GM19043 (cell line): ENCODE measurements around the gene HRH3.

Experiments used
- ATAC-seq: cut with Tn5 transposase; IDR thresholded peaks from one replicate; pipeline ENCODE4 v1.9.1; 2021; ENCODE audit warnings: low read depth; ENCODE audit not compliant: unreplicated experiment

Gene HRH3

DNA sequence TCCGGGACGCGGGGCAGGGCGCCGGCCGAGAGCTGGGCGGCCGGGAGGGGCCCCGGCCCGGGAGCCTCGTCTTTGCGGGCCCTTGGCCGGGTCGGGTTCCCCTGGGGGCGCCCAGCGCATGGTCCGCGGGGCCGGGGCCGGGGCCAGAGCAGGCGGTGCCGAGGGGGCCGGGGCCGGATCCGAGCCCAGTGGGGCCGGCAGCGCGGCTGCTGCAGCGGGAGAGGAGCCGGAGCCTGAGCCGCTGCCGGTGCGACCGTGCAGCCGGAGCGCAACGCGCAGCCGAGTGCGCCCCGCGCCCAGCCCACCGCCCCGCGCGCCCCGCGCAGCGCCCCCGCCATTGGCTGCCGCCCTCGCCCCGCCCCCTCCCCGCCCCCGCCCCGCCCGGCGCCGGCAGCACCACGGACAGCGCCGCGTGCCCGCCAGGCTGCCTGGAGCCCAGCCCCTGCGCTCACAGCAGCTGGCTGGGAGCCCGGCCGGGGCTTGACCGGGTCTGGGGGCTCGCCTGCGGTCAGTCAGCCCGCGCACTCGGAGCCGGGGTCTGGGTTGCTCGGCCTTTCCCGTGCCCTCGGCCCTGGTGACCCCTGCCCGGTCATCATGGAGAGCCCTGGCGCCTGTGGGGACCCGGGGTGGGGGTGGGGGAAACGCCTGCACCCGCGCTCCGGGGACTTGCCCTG lies at the start of gene HRH3:
Gene HRH3 (minus strand): TSS at position 287 of the 674 bp plus-strand sequence. CDS start 308 bp downstream, outside the sequence.
- no peak for ATAC-seq

DNA sequence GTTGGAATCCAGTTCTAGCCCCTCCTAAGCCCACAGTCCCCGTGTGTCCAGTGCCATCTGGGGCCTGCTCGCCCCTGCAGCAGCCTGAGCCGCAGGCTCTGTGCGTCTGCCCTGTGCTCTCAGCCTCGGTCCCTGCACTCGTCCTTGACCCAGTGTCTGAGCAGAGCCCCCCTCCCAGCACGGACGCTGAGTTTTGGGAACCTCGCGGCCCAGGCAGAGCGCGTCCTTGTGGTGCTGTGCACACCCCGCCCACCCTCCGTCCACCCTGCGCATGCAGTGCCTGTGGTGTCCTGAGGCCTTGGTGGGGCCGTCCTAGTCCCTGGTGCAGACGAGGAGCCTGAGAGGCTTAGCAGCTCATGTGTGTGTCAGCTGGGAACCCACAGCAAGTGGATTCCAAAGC lies 49.8 kb upstream of the HRH3 start:
- ATAC-seq, result no peak

DNA sequence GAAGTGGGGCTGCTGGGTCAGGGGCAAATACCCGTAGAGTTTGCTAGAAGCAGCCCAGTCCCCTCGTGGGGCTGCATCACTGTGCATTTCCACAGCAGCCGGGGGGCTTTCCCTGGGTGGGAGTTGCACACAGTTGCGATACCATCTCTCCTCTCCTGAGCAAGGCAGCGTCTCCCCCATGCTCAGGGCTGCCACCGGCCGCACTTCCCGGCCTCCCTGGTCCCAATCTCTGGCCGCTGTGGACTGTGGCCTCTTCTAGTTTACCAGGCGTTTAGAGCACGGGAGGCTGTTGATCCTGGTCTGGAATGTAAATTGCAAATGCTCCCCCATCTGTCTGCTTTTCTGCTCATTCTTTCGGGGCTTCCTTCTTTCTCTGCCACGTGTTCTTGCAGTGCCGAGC lies 49.3 kb upstream of the HRH3 start:
- ATAC-seq, result no peak

DNA sequence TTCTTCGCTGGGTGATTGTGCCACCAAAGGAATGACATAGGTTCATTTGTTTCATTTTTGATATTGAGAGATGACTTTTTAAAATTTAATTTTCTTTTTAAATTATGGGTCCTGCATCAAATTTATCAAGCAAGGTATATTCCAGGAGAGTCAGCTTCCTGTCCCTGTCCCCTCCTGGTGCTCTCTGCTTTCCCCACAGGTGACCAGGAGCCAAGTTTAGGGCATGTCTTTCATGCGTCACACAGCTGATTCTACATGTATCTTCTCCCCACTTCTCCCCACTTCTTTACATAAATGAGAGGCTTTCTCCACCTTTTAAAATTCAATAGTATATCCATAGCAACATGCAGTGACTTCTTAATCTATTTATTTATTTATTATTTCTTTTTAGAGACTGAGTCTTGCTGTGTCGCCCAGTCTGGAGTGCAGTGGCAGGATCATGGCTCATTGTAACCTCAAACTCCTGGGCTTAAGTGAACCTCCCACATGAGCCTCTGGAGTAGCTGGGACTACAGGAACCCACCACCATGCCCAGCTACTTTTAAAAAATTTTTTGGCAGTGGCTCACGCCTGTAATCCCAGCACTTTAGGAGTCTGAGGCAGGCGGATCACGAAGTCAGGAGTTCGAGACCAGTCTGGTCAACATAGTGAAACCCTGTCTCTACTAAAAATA lies 48.3 kb upstream of the HRH3 start:
- no peak for ATAC-seq

DNA sequence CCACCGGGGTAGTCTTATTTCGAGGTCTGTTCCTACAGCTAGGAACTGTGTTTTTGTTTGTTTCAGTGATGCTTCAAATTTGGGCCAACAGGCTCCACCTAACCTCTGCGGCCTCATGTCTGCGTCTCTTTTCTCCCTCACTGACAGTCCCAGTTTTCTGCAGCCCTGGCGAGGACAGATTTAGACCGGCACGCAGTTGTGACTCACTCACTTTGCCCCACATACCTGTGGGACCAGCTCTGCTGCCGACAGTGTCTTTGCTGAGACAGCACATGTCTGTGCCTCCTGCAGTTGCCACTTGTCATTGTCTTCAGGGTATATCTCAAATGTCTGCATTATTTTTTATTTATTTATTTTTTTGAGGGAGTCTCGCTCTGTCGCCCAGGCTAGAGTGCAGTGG lies 47.5 kb upstream of the HRH3 start:
- ATAC-seq, result no peak

DNA sequence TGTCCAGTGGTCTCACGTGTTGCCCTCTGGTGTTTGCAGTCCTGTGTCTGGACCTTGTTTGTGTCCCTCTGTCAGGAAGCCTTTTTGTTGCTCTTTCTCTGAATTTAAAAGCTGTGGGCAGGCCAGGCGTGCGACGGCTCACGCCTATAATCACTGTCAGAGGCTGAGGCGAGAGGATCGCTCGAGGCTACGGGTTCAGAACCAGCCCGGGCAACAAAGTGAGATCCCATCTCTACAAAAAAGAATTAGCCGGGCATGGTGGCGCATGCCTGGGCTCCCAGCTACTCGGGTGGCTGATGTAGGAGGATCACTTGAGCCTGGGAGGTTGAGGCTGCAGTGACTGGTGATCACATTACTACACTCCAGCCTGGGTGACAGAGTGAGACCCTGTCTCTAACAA lies 46.8 kb upstream of the HRH3 start:
- no peak for ATAC-seq

DNA sequence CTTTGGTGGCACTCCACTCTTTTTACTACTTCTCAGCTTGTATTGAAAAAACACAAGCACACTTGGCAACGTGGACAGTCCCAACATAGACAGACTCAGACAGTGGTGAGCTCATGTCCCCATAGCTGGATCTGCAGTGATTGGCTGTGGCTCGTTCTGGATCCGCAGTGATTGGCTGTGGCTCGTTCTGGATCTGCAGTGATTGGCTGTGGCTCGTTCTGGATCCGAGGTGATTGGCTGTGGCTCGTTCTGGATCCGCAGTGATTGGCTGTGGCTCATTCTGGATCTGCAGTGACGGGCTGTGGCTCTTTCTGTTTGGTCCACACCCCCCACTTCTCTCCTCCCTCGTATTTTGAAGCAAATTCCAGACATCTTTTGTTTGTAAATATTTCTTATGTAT lies 46.3 kb upstream of the HRH3 start:
- no peak for ATAC-seq

DNA sequence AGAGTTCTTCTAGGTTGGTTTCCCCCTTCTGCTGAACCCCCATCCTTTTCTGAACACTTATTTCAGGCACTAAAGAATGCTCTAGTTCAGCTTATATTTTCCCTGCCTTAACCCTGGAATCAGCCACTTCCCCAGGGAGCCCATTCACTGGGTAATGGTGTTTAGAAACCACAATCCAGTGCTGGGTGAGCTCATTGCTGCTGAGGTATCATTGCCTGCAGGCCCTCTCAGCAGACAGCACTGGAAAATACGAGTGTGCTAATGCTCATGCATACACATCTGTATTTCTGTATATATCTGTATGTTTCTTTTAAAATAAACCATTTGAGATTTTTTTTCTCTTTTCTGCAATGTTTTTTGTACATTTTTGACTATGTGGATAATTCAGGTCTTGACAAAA lies 45.3 kb upstream of the HRH3 start:
- ATAC-seq, result no peak

DNA sequence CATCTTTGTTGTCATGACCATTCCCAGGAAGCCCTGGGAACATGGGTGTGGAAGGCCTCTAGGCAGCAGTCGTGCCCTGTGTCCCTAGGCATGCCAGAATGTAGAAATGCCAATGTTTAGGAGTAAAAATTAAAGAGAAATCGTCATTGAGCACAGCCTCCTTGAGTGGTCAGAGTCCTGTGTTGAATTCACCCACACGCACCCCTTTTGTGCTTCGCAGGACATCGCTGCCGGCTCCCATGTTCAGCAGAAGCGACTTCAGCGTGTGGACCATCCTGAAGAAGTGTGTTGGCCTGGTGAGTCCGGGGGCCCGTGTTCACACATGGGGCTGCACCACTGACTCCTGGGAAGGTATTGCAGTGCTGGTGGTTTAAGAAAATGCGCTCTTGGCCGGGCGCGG lies 43.3 kb upstream of the HRH3 start:
- ATAC-seq, result no peak

DNA sequence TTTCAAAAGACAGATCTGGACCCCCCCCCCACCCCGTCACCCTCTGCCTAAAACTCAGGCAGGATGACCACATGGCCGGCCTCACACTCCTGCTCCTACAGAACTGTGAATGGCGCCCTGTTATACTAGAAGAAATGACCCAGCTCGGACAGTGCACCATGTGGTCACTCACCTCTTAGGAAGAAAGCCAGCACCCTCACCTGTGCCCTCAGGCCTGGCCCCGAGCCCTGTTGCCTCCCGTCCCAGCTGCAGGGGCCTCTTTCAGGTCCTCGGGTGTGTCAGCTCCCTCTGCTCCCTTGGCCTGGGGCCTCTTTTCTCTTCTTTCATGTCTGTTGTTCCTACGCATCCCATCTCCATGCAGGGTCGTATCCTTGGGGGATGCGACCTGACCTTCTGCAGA lies 42.0 kb upstream of the HRH3 start:
- ATAC-seq, result no peak

DNA sequence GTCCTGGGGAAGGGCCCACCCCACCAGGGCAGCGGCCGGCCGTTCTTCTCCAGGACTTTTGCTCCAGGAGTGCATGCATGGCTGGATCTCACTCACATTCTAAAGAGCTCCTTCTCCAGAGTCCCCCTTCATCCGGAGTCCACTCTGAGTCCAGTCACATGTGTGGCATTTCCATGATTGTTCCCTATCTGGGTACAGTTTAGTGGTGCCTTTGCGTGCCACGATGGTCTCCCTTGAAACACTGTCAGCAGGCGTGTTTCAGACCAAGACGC lies 39.2 kb upstream of the HRH3 start:
- ATAC-seq, result no peak

DNA sequence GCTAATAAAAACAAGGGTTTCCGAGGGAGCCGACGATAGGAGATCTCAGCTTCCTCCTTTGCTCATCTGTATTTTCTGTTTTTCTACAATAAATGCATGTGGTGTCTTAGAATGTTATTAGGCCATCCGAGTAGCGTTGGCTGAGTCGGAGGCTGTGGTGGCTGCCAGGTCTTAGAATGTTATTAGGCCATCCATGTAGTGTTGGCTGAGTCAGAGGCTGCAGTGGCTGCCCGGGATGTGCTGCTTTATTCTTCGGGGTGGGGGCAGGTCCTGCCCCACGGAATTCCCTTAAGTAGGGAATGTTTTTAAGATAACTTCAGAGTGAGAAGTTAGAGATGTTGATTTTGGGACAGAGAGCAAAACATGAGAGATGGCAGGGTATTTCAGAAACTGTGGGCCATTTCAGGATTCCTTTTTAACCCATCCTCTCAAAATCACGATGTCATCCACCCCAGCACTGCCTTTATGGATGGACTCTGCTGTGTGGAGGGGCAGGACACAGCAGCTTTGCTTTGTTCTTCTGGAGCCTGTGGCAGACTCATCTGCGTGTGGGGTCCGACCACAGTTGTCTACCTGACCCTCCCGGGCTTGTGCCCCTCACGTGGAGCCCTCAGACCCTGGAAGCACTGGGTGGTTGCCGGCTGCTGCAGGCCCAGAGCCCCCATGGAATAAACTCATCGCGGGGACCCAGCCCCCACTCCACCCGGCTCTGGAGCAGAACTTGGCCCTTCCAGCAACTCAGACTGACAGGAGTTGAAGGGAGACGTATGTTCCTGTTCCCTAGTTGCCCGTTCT lies 38.6 kb upstream of the HRH3 start:
- no peak for ATAC-seq

DNA sequence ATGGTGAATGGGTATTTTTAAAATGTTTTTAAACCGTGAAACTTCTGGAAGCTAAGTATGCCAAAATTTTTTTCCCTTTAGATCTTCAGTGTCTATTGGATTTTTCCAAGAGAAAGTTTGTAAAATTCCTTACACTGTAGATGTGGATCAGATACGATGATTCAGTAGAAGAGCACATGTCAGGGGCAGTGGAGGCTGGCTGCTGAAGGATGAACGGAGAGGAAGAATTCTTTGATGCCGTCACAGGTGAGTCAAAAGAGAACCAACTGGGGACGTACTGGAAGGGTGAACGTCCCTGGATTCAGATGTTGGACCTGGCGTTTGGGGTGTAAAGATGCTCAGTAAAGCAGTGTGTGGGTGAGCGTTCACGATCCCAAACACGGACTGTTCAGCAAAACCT lies 35.9 kb upstream of the HRH3 start:
- ATAC-seq, result no peak

DNA sequence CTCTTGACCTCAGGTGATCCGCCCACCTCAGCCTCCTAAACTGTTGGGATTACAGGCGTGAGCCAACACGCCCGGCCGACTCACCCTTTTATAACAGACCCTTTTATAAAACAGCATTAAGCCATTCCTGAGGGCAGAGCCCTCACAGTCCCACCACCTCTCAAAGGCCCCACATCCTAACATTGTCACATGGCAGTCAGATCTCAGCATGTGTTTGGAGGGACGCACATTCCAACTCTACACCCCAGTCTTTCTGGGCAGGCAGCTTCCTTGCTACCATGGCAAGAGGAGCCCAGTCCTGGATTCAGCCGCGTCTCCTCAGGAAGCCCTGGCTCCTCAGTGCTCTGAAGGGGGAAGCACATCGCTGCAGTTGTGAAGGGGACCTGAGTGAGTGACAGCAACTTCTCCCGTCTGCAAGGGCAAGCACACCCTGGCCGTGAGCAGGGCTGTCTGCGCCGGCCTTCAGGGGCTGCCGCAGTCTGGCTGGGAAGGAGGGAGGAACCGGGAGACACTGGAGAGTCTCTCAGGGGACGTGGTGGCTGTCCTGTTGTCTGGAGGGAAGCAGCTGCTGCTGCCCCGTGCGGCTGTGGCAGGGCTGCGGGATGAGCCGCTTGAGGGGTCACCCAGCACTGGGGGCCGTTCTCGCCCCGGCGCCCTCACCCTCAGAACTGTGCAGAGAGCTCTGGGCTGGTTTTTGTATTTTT lies 34.1 kb upstream of the HRH3 start:
- no peak for ATAC-seq

DNA sequence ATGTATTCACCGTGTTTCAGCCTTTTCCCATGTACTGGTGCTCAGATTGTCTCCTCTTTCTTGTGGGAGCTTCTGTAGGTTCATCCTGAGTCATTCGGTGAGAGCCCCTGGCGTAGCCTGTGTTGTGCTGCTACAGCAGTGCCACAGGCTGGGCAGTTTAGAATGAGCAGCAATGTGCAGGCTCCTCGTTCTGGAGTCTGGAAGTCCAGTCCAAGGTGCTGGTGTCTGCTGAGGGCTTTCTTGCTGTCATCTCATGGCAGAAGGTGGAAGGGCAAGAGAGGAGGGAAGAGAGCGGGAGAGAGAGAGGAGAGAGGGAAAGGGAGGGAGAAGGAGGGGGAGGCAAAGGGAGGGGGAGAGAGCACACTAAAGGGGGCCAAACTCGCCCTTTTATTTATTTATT lies 33.3 kb upstream of the HRH3 start:
- no peak for ATAC-seq

DNA sequence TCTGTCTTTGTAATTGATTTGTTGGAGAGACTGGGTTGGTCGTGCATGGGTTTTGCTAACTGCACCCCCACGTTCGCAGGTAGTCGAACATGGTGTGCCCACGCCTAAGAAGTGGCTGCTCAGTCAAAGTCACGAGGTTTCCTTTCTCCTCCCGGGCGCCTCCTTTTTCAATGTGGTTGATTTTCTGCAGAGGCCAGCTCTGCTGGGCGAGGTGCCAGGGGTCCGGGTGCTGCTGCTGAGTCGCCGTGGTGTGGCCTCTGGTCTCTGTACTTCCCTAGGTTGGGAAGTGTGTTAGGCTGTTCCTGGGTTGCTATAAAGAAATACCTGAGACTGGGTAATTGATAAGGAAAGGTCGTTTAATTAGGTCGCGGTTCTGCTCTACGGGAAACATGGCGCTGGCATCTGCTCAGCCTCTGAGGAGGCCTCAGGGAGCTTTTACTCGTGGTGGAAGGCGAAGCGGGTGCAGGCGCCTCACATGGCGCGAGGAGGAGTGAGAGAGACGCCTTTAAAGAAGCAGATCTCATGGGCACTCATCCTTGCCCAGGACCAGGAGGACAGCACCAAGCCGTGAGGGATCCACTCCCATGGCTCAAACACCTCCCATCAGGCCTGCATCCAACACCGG lies 32.4 kb upstream of the HRH3 start:
- ATAC-seq, result no peak

DNA sequence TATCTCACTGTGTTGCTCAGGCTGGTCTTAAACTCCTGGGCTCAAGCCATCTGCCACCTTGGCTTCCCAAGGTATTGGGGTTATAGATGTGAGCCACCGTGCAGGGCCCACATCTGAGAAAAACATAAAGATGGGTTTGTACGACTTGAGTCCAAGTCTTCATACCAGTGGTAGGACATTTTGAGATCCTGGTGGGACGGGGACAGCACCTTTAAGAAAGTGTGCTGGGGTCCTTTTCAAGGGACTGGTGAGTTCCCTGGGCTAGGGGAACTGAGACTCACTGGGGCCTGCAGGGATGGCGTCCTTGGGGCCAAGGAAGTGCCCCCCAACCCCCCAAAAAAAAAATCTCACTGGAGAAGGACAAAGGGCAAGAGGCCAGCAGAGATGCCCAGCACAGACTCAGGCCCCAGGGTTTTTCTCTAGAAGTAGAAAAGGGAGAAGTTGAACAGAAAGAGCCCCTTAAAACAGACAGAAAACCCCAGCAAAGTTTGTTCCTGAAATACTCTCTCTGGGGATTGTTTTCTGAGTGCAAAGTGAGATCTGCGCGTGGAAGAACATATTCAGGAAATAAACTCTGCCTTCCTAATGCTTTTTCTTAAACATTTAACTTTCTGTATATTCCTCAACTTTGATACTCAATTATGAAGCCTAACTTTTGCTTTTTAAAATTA lies 28.9 kb upstream of the HRH3 start:
- no peak for ATAC-seq

DNA sequence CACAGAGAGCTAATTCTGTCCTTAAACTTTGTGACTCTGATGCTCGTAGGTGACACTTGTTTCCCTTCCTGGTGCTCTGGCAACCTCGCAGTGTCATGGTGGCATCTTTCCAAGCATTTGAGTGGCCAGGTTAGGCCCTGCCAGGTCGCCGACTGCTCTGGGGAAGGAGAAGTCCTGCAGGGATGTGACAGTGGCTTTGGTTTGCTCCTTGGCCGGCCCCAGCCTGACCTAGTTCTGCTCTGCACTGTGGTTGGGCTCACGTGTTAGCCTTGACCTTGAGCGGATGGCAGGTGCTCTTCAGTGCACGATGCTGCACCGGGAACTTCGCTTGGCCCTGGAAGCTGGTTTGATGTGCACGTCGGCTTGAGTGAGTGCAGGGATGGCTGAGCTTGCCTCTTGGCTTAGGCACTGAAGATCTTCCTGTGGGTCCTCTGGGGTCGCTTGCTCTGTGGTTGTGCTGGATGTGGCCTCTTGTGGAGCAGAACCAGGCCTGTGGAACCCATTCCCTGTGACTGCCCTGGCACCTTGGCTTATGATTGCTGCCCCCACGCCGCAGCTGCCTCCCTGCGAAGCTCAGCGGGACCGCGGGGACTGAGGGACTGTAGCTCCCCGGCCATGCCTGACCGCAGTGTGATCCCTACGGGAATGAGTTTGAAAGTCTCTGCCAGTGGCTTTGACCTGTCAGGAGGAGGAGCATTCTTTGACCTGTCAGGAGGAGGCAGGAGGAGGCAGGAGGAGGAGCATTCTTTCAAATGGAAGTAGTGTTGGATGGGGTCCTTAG lies 27.0 kb upstream of the HRH3 start:
- no peak for ATAC-seq

DNA sequence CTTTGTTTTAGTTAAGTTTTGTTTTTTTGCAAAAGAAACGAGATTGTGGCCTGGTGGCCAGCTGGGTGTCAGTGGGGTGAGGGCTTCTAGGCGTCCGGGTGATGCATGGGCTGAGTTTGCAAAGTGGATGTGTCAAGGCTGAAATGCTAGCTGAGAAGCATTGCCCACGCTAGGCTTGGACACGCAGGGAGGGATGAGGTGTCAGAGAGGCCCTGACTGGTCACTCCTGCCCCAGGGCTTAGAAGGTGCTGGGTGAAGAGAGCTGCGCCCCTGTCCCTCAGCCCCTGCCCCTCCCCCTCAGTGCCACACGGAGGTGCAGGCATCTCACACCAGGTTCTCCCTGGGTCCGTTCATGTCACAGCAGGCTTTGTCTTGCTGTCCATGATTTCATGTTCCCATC lies 26.4 kb upstream of the HRH3 start:
- no peak for ATAC-seq

DNA sequence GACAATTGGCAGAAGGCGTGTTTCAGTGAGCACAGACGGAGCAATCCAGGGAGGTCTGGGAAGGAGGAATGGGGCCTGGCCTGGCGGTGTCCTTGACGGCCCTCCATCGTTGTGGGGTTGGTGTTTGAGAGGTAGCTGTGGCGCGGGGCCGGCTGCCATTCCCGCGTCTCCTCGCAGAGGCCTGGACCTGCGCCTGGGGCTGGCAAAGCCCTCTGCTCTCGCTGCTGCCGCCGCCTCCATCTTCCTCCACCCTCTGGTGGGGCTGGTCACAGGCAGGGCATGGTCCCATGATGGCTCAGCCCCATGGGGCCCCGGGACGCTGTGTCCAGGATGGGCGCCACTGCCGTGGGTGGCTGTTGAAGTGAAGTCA lies 25.8 kb upstream of the HRH3 start:
- ATAC-seq, result no peak
